Effector memory CD8-positive, alpha-beta T cell (primary cell): ENCODE data around the gene MEIS1.

Experiments used
- ATAC-seq: fragments of 150-1000 bp; cut with Tn5 transposase; replicated peaks from 2 replicates; pipeline ENCODE4 v1.10.0; 2021; ENCODE audit warnings: mild to moderate bottlenecking, moderate library complexity
- DNase-seq, 3 experiments: peaks; one replicate each; pipeline ENCODE4 v3.0.0; 2021
- H3K27ac Mint-ChIP-seq, 2 donors: one replicate each; pipeline ENCODE4 v1.8.0; 2022; ENCODE audit warnings: mild to moderate bottlenecking in 2 of 2, mixed read lengths in 2 of 2, moderate library complexity in 2 of 2
- H3K27me3 Mint-ChIP-seq, 2 donors: one replicate each; pipeline ENCODE4 v1.8.0; 2022; ENCODE audit warnings: mixed read lengths in 2 of 2
- H3K36me3 Mint-ChIP-seq: one replicate; pipeline ENCODE4 v1.8.0; 2022; ENCODE audit warnings: mild to moderate bottlenecking, moderate library complexity, mixed read lengths; ENCODE audit not compliant: insufficient read depth
- H3K4me1 Mint-ChIP-seq, 2 donors: one replicate each; pipeline ENCODE4 v1.8.0; 2022; ENCODE audit warnings: low read depth in 2 of 2, mixed read lengths in 2 of 2
- H3K4me3 Mint-ChIP-seq, 2 donors: one replicate each; pipeline ENCODE4 v1.8.0; 2022; ENCODE audit warnings: mild to moderate bottlenecking in 2 of 2, mixed read lengths in 2 of 2, moderate library complexity in 2 of 2
- H3K9me3 Mint-ChIP-seq, 2 donors: one replicate each; pipeline ENCODE4 v1.8.0; 2022; ENCODE audit warnings: mixed read lengths in 2 of 2

MEIS1 gene

DNA sequence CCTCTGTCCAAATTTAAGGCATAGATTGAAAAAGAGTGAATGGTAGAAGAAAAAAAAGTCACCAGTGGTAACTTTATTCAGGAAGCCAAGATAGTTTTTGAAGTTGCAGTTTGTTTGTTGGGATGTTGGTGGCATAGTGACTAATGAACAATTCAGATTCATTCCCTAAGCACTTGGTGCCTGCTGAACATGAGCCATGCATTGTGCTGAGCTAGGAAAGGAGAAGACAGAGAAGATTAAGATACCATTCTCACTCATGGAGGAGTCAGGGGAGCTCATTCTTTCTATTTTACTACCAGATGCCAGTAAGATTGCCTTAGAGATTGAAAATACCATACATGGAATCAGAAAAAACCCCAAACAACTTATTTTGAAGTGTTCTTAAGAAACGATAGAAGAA, 25.1 kb downstream of the MEIS1 start:
- no peaks in the 10 kb centered on the region for H3K36me3 Mint-ChIP-seq
- no peaks in the 10 kb centered on the region for H3K4me1 Mint-ChIP-seq
- H3K4me3 Mint-ChIP-seq, result no peak overlapping the region
- peaks cover 4 to 16% of the 10 kb centered on the region in 2 donors for H3K9me3 Mint-ChIP-seq
- no peak overlapping the region for H3K27ac Mint-ChIP-seq
- no peaks in the 10 kb centered on the region for H3K27me3 Mint-ChIP-seq
- DNase-seq, result no peak
- no peak for ATAC-seq

- Mint-ChIP-seq H3K4me1 (no peaks in the 10 kb centered on the region), H3K27me3 (no peaks in the 10 kb centered on the region), H3K36me3 (no peaks in the 10 kb centered on the region), H3K27ac (no peak overlapping the region), H3K9me3 (peaks cover 4 to 16% of the 10 kb centered on the region in 2 donors), H3K4me3 (no peak overlapping the region)
- no peak for ATAC-seq
- no peak for DNase-seq
Measured at GRCh38 chr2:66461001-66461663, 26.2 kb downstream of the MEIS1 start.

GRCh38 chr2:66461664-66462500, 27.0 kb downstream of the MEIS1 start:
- ATAC-seq (no peak), DNase-seq (no peak)
- H3K36me3 Mint-ChIP-seq, result no peaks in the 10 kb centered on the region
- no peaks in the 10 kb centered on the region for H3K27me3 Mint-ChIP-seq
- no peak overlapping the region for H3K27ac Mint-ChIP-seq
- H3K9me3 Mint-ChIP-seq, result peaks cover 4 to 16% of the 10 kb centered on the region in 2 donors
- H3K4me1 Mint-ChIP-seq, result no peaks in the 10 kb centered on the region
- H3K4me3 Mint-ChIP-seq, result no peak overlapping the region

- Mint-ChIP-seq H3K4me3 (no peak overlapping the region), H3K4me1 (no peaks in the 10 kb centered on the region), H3K9me3 (peaks cover 4 to 16% of the 10 kb centered on the region in 2 donors), H3K27ac (no peak overlapping the region), H3K36me3 (no peaks in the 10 kb centered on the region), H3K27me3 (no peaks in the 10 kb centered on the region)
- ATAC-seq (no peak), DNase-seq (no peak)
Measured at GRCh38 chr2:66462501-66462825, 27.5 kb downstream of the MEIS1 start.

DNA sequence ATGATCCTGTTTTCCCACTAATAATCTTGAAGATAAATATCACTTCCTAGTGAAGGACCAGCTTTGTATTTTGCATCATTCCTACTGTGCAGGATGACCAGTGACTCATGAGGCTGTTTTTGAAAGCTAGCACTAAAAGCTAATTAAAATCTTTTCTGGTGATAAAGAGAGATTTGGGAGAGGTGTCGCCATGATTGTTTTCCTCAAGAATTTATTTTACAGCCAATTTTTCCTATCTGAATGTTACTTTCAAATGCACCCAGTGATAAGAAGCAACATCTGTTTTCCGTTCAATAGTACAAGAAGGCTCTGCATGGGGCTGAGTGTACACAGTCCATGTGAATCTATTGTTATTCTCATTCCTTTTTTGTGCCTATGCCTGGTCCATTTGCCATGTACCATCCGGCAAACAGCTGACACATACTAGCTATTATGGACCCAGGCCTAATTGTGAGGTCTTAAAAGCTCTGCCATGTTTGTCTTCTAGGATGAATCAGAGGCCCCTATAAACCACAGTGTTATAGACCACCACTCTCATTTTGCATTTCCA, 28.4 kb downstream of the MEIS1 start:
- Mint-ChIP-seq H3K27ac (no peak overlapping the region), H3K4me1 (no peaks in the 10 kb centered on the region), H3K27me3 (no peaks in the 10 kb centered on the region), H3K4me3 (no peak overlapping the region), H3K9me3 (peaks cover 4 to 16% of the 10 kb centered on the region in 2 donors), H3K36me3 (no peaks in the 10 kb centered on the region)
- DNase-seq (no peak), ATAC-seq (no peak)

DNA sequence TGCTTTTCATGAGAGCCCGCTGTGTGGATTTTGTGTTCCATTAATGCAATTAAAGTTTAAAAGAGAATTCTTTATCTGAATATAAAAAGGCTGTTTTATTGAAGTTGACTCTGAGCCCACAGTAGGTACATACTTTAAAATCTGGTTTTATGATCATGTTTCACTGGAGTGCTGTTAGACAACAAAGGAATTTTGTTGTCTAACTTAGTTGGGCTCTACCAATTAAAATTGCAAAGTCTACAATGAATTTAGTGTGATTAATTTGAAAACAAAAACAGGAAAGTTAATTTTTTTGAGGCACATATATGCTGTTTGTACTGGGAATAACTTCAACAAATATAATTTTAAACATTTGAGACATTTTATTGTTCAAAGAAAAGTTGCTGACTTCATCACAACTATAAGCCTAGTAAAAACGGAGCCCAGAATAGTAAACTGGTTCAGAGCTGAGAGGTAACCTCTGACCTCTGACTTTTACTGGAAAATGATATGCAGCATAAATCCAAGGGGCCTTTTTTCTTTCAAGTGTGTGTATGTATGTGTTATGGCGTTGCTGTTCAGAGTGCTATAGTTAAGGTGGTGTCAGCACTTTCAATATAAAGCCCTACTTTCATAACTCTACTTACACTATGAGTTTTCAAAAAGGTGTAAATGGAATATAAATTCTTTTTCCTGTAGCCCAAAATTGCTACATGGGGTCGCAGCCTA, 30.2 kb downstream of the MEIS1 start:
- DNase-seq, result no peak
- no peak overlapping the region for H3K27ac Mint-ChIP-seq
- H3K4me3 Mint-ChIP-seq, result no peak overlapping the region
- no peaks in the 10 kb centered on the region for H3K4me1 Mint-ChIP-seq
- H3K27me3 Mint-ChIP-seq, result no peaks in the 10 kb centered on the region
- peaks cover 0 to under 1% of the 10 kb centered on the region in 2 donors for H3K9me3 Mint-ChIP-seq
- ATAC-seq, result no peak
- no peaks in the 10 kb centered on the region for H3K36me3 Mint-ChIP-seq

GRCh38 chr2:66466433-66466832, 31.5 kb downstream of the MEIS1 start:
- Mint-ChIP-seq H3K27me3 (no peaks in the 10 kb centered on the region), H3K9me3 (no peaks in the 10 kb centered on the region), H3K27ac (no peak overlapping the region), H3K4me1 (no peaks in the 10 kb centered on the region), H3K36me3 (no peaks in the 10 kb centered on the region), H3K4me3 (no peak overlapping the region)
- ATAC-seq, result no peak
- no peak for DNase-seq

- Mint-ChIP-seq H3K9me3 (no peaks in the 10 kb centered on the region), H3K4me1 (no peaks in the 10 kb centered on the region), H3K27ac (no peak overlapping the region), H3K36me3 (no peaks in the 10 kb centered on the region), H3K4me3 (no peak overlapping the region), H3K27me3 (no peaks in the 10 kb centered on the region)
- DNase-seq, result no peak
- no peak for ATAC-seq
Measured at GRCh38 chr2:66467718-66468117, 32.8 kb downstream of the MEIS1 start.

- Mint-ChIP-seq H3K27ac (no peak overlapping the region), H3K36me3 (no peaks in the 10 kb centered on the region), H3K4me3 (no peak overlapping the region), H3K9me3 (no peaks in the 10 kb centered on the region), H3K27me3 (no peaks in the 10 kb centered on the region), H3K4me1 (no peaks in the 10 kb centered on the region)
- DNase-seq, result no peak
- no peak for ATAC-seq
Measured at GRCh38 chr2:66469214-66469902, 34.4 kb downstream of the MEIS1 start.

DNA sequence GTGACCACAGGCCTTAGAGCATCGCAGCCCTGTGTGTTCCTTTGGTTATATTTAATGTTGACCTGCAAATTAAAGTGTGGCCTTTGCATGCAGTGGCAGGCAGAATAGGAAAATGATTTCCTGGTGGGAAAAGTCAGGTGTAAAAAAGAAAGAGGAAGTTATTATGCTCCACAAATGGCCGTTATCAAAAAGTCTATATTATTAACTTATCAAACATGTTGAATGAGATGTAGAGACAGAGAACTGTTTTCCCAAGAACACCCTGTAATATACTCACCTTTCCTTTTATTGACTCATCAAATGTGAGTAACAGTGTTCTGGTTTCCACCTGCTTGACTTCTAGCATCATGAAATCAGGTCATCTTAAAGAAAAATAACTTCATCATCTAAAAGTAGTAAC, 35.3 kb downstream of the MEIS1 start:
- no peak overlapping the region for H3K27ac Mint-ChIP-seq
- H3K27me3 Mint-ChIP-seq, result no peaks in the 10 kb centered on the region
- H3K36me3 Mint-ChIP-seq, result no peaks in the 10 kb centered on the region
- no peaks in the 10 kb centered on the region for H3K9me3 Mint-ChIP-seq
- H3K4me3 Mint-ChIP-seq, result no peak overlapping the region
- DNase-seq (no peak), ATAC-seq (no peak)
- H3K4me1 Mint-ChIP-seq, result no peaks in the 10 kb centered on the region

DNA sequence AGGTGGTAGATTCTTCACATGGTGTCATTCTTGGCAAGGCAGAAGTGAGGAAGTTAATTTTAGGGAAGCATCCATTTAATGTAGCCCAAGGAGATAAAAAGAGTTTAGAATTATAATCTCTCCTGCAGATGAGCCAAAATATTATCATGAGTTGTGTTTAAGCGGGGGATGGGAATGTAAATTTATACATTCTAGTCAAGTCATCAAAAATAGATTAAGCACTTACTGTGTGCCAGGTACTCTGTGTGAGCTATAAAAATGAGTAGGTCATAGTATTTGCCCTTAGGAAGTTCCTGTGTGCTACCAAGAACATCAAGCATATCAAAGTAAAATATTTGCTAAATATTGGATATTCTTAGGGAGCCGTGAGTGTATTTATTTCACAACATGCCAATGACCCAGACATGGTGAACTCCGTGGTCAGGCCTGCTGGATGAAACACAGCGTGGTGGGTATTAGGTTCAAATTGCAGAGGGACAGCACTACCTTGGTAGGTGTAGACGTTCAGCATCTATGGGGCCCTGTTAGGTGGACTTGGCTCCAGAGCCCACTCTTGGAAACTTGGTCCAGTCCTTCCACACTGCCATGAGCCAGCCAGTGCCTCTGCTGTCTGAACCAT, 37.4 kb downstream of the MEIS1 start:
- Mint-ChIP-seq H3K36me3 (no peaks in the 10 kb centered on the region), H3K27me3 (no peaks in the 10 kb centered on the region), H3K4me1 (no peaks in the 10 kb centered on the region), H3K4me3 (no peak overlapping the region), H3K27ac (no peak overlapping the region), H3K9me3 (peaks cover 4 to 10% of the 10 kb centered on the region in 2 donors)
- ATAC-seq (no peak), DNase-seq (no peak)

DNA sequence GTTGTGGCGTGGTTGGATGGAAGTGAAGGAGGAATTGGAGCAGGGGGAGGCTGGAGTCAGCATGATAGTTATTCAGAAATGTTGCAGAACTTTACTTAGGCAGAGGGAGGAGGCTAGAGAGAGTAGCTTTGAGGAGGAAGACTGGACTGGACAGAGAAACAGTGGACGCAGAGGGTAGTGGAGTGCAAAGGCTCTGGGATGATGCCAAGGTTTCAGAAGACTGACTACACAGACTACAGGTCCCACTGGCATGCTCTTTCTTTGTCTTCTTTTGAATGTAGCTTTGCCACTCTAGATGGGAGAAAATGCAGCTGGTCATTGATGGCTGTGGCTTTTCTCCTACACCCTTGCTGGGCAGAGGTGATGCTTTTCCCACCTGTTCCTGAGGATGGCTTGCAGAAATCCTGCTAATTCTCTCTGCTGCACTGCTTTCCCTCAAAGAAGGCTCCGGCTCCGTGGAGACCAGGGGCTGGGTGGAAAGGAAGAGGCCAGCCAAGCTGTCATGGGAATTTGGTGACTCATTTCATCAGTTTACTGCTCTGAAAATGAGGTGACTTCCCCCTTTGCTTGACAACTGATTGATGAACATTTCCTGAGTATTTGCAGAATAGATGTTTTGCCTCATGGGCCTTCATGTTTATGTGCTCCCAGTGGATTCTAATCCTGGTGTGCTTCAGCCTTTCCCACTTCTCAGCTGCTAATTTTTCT, 42.4 kb downstream of the MEIS1 start:
- H3K4me3 Mint-ChIP-seq, result no peak overlapping the region
- H3K27ac Mint-ChIP-seq, result no peak overlapping the region

More for the DNA sequence above, 42.4 kb downstream of the MEIS1 start:
- DNase-seq (no peak), ATAC-seq (no peak)
- no peaks in the 10 kb centered on the region for H3K4me1 Mint-ChIP-seq
- no peaks in the 10 kb centered on the region for H3K36me3 Mint-ChIP-seq
- H3K9me3 Mint-ChIP-seq, result peaks cover 4 to 10% of the 10 kb centered on the region in 2 donors
- no peaks in the 10 kb centered on the region for H3K27me3 Mint-ChIP-seq
